ENCODE measurements around the gene ELAC2. TPM values are rescaled to one million over a fixed set of nuclear protein-coding genes. Genes with fewer than 3 reads are reported as not detected.

ELAC2 gene
- total and polyA plus RNA-seq, 2 donors (not counting 1 experiment from before 2014, with no cell fraction given), result 58.1 to 79.4 TPM

DNA sequence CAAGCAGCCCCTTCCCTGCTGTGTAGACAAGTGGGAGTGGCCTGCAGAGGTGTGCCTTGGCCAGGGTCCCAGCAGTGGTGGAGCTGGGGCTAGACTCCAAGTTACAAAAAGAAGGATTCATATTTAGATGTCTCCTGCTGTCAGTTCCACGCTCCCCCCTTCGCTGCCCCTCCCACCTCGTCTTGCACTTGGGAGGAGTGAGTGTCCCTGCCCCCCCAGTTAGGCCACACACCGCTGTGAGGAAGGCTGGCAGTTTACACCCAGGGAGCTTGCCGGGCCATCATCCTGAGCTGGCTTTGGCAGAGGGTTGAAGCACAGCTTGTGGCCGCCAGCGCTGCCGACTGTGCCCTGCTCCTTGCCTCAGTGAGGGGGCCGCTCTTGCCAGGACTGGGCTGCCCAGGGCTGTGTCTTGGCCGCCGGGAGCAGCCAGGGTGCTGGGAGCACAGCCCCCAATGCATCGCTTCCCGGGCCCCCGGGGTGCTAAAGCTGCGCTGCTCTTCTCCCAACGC, 44.3 kb downstream of the ELAC2 start:
- WGBS (ENCODE audit: insufficient coverage), result 9% methylated on average over 16 of the region's 16 CpGs
- no peak overlapping the region for H3K9ac ChIP-seq (ENCODE audit: low read length)
- no peaks in the 10 kb centered on the region for H4K20me1 ChIP-seq (ENCODE audit: control insufficient read depth, insufficient read depth, low read length, poor library complexity, severe bottlenecking)
- peaks cover 22% of the 10 kb centered on the region for H3K27me3 Mint-ChIP-seq
- H3K27ac Mint-ChIP-seq, result no peak overlapping the region
- peaks cover 0 to 5% (median 0%) of the 10 kb centered on the region in 4 experiments for H3K27me3 ChIP-seq (replicated peaks in 1 of 4; ENCODE audit: control extremely low read depth in 1 of 4, control insufficient read depth in 3 of 4, insufficient read depth in 4 of 4, low read length in 3 of 4)
- H3K4me3 ChIP-seq (ENCODE audit: control extremely low read depth in 1 of 5, extremely low read depth in 1 of 5, insufficient read depth in 1 of 5, low read depth in 2 of 5, low read length in 4 of 5), result no peak overlapping the region
- no peaks in the 10 kb centered on the region for H3K9me3 Mint-ChIP-seq (ENCODE audit: insufficient read depth)
- no peak overlapping the region for H2AFZ ChIP-seq (ENCODE audit: insufficient read depth, low read depth, low read length, poor library complexity, severe bottlenecking)
- no peak for DNase-seq
- no peaks in the 10 kb centered on the region for H3K4me1 ChIP-seq (ENCODE audit: control insufficient read depth in 2 of 2, insufficient read depth in 2 of 2, low read length in 2 of 2)
- no peaks in the 10 kb centered on the region for H3K9me3 ChIP-seq (ENCODE audit: control extremely low read depth in 1 of 3, control insufficient read depth in 2 of 3, insufficient read depth in 1 of 3, low read length in 2 of 3)
- H3K27ac ChIP-seq (ENCODE audit: low read length in 2 of 2), result no peak overlapping the region
- no peaks in the 10 kb centered on the region for H3K36me3 ChIP-seq (replicated peaks in 1 of 2; ENCODE audit: control extremely low read depth in 1 of 2, control insufficient read depth in 1 of 2, extremely low read depth in 1 of 2, insufficient read depth in 2 of 2, low read length in 1 of 2)
- ChIA-PET CTCF (no interaction called here), POLR2A (no interaction called here)
- H3K4me3 Mint-ChIP-seq, result no peak overlapping the region
- peaks cover 2% of the 10 kb centered on the region for H3K4me1 Mint-ChIP-seq
- peak overlapping the region; percentile 5 for H3K4me2 ChIP-seq (replicated peaks; ENCODE audit: low read depth, low read length, poor library complexity, severe bottlenecking)
- no peak for TF ChIP-seq EZH2 (IDR thresholded peaks at IDR 0.05; ENCODE audit: borderline replicate concordance, insufficient read depth, low read depth, low read length, poor library complexity, severe bottlenecking)
- TF ChIP-seq, protein P1, sequence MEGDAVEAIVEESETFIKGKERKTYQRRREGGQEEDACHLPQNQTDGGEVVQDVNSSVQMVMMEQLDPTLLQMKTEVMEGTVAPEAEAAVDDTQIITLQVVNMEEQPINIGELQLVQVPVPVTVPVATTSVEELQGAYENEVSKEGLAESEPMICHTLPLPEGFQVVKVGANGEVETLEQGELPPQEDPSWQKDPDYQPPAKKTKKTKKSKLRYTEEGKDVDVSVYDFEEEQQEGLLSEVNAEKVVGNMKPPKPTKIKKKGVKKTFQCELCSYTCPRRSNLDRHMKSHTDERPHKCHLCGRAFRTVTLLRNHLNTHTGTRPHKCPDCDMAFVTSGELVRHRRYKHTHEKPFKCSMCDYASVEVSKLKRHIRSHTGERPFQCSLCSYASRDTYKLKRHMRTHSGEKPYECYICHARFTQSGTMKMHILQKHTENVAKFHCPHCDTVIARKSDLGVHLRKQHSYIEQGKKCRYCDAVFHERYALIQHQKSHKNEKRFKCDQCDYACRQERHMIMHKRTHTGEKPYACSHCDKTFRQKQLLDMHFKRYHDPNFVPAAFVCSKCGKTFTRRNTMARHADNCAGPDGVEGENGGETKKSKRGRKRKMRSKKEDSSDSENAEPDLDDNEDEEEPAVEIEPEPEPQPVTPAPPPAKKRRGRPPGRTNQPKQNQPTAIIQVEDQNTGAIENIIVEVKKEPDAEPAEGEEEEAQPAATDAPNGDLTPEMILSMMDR (IDR thresholded peaks at IDR 0.05), result no peak
- ATAC-seq (ENCODE audit: low read depth), result no peak
- intact Hi-C loops (cut with micrococcal nuclease), result no loop called here
- H3K79me2 ChIP-seq (ENCODE audit: control insufficient read depth, insufficient read depth, low read length), result no peaks in the 10 kb centered on the region

DNA sequence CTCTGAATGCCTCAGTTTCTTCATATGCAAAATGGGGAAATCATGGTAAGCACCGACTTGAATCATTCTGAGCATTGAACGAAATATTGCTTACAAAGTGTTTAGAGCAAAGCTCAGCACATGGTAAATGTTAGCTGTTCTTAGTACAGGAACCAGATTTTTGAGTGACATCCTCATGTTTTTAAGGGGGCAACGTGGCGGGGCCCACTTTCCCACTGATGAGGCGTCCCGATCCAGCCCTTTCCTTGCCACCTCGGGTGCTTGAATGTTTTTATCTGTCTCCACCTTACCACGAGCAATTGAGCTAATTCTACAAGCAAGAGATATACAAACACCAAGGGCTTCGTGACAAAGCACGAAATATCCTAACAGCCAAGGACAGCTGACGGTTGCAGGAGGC, 49.9 kb downstream of the ELAC2 start:
- Histone ChIP-seq H3K4me2 (replicated peaks; ENCODE audit: low read depth, low read length, poor library complexity, severe bottlenecking) (no peak overlapping the region), H3K4me3 (ENCODE audit: control extremely low read depth in 1 of 5, extremely low read depth in 1 of 5, insufficient read depth in 1 of 5, low read depth in 2 of 5, low read length in 4 of 5) (no peak overlapping the region), H2AFZ (ENCODE audit: insufficient read depth, low read depth, low read length, poor library complexity, severe bottlenecking) (no peak overlapping the region), H3K27me3 (replicated peaks in 1 of 4; ENCODE audit: control extremely low read depth in 1 of 4, control insufficient read depth in 3 of 4, insufficient read depth in 4 of 4, low read length in 3 of 4) (no peaks in the 10 kb centered on the region), H3K9ac (ENCODE audit: low read length) (no peak overlapping the region), H3K27ac (ENCODE audit: low read length in 2 of 2) (no peak overlapping the region), H4K20me1 (ENCODE audit: control insufficient read depth, insufficient read depth, low read length, poor library complexity, severe bottlenecking) (no peaks in the 10 kb centered on the region), H3K9me3 (ENCODE audit: control extremely low read depth in 1 of 3, control insufficient read depth in 2 of 3, insufficient read depth in 1 of 3, low read length in 2 of 3) (peaks cover 0 to 3% (median 0%) of the 10 kb centered on the region in 3 donors), H3K36me3 (replicated peaks in 1 of 2; ENCODE audit: control extremely low read depth in 1 of 2, control insufficient read depth in 1 of 2, extremely low read depth in 1 of 2, insufficient read depth in 2 of 2, low read length in 1 of 2) (no peaks in the 10 kb centered on the region), H3K79me2 (ENCODE audit: control insufficient read depth, insufficient read depth, low read length) (no peaks in the 10 kb centered on the region), H3K4me1 (ENCODE audit: control insufficient read depth in 2 of 2, insufficient read depth in 2 of 2, low read length in 2 of 2) (no peaks in the 10 kb centered on the region)
- DNase-seq (no peak), ATAC-seq (ENCODE audit: low read depth) (no peak)
- TF ChIP-seq EZH2 (IDR thresholded peaks at IDR 0.05; ENCODE audit: borderline replicate concordance, insufficient read depth, low read depth, low read length, poor library complexity, severe bottlenecking), result no peak
- TF ChIP-seq, protein P1 (IDR thresholded peaks at IDR 0.05), result no peak
- ChIA-PET POLR2A (no interaction called here), CTCF (no interaction called here)
- Mint-ChIP-seq H3K4me3 (no peak overlapping the region), H3K4me1 (no peaks in the 10 kb centered on the region), H3K27ac (no peak overlapping the region), H3K9me3 (ENCODE audit: insufficient read depth) (no peaks in the 10 kb centered on the region), H3K27me3 (peaks cover 11% of the 10 kb centered on the region)
- 90% methylated on average over 11 of the region's 11 CpGs for WGBS (ENCODE audit: insufficient coverage)
- intact Hi-C loops (cut with micrococcal nuclease), result no loop called here

All from B cell (primary cell).